ENCODE data around the gene KIDINS220. TPM values are rescaled to one million over a fixed set of nuclear protein-coding genes. Genes with fewer than 3 reads are reported as not detected.

The KIDINS220 gene
- total and polyA plus RNA-seq, 4 donors = 8.1 to 50.9 (median 30.8) TPM

GRCh38 chr2:8835279-8835678 lies 2.1 kb downstream of the KIDINS220 start:
- Histone ChIP-seq H3K4me3 (ENCODE audit: low read depth in 1 of 3, low read length in 3 of 3) (no peak overlapping the region), H3K36me3 (ENCODE audit: control insufficient read depth in 4 of 4, insufficient read depth in 3 of 4, low read depth in 1 of 4, low read length in 3 of 4) (no peaks in the 10 kb centered on the region), H3K9ac (ENCODE audit: low read depth in 1 of 2, low read length in 2 of 2) (no peak overlapping the region), H3K27me3 (ENCODE audit: control insufficient read depth in 4 of 4, insufficient read depth in 4 of 4, low read length in 3 of 4) (no peaks in the 10 kb centered on the region), H3K9me3 (ENCODE audit: control insufficient read depth in 4 of 4, low read length in 3 of 4) (no peaks in the 10 kb centered on the region), H3K27ac (ENCODE audit: low read depth in 1 of 2, low read length in 2 of 2) (no peak overlapping the region), H3K4me1 (ENCODE audit: control insufficient read depth in 4 of 4, insufficient read depth in 4 of 4, low read length in 3 of 4) (peaks cover 0 to 21% (median 11%) of the 10 kb centered on the region in 4 donors)
- no peak for DNase-seq (ENCODE audit: low spot score)
- TF ChIP-seq MAX (IDR thresholded peaks at IDR 0.05) (no peak), ATF3 (IDR thresholded peaks at IDR 0.05) (no peak), GABPA (IDR thresholded peaks at IDR 0.05 in 1 of 2, conservative IDR thresholded peaks at IDR 0.05 in 1 of 2) (no peak), CTCF (IDR thresholded peaks at IDR 0.05; ENCODE audit: low read depth, low read length, missing input control) (no peak), NR2F2 (IDR thresholded peaks at IDR 0.05) (no peak), FOXA1 (IDR thresholded peaks at IDR 0.05) (no peak), YY1 (IDR thresholded peaks at IDR 0.05) (no peak), TAF1 (conservative IDR thresholded peaks at IDR 0.05) (no peak), RXRA (IDR thresholded peaks at IDR 0.05) (no peak), RAD21 (IDR thresholded peaks at IDR 0.05) (no peak), FOXA2 (IDR thresholded peaks at IDR 0.05) (no peak), JUND (IDR thresholded peaks at IDR 0.05) (no peak), ZBTB33 (IDR thresholded peaks at IDR 0.05) (no peak), REST (IDR thresholded peaks at IDR 0.05) (no peak)

- no peaks in the 10 kb centered on the region for H3K9me3 ChIP-seq (ENCODE audit: control insufficient read depth in 4 of 4, low read length in 3 of 4)
- WGBS = 95% methylated on average over 7 of the region's 7 CpGs
- no peak for DNase-seq (ENCODE audit: low spot score)
- no peak overlapping the region for H3K27ac ChIP-seq (ENCODE audit: low read depth in 1 of 2, low read length in 2 of 2)
- H3K9ac ChIP-seq (ENCODE audit: low read depth in 1 of 2, low read length in 2 of 2) = no peak overlapping the region
- H3K4me1 ChIP-seq (ENCODE audit: control insufficient read depth in 4 of 4, insufficient read depth in 4 of 4, low read length in 3 of 4) = peaks cover 0 to 21% (median 11%) of the 10 kb centered on the region in 4 donors
- H3K27me3 ChIP-seq (ENCODE audit: control insufficient read depth in 4 of 4, insufficient read depth in 4 of 4, low read length in 3 of 4) = no peaks in the 10 kb centered on the region
- H3K4me3 ChIP-seq (ENCODE audit: low read depth in 1 of 3, low read length in 3 of 3) = no peak overlapping the region
- TF ChIP-seq MAX (IDR thresholded peaks at IDR 0.05) (no peak), YY1 (IDR thresholded peaks at IDR 0.05) (no peak), EGR1 (IDR thresholded peaks at IDR 0.05; ENCODE audit: low read depth in 2 of 2) (no peak), RXRA (IDR thresholded peaks at IDR 0.05) (no peak), NR2F2 (IDR thresholded peaks at IDR 0.05) (no peak), REST (IDR thresholded peaks at IDR 0.05) (no peak), TAF1 (conservative IDR thresholded peaks at IDR 0.05) (no peak), SP1 (IDR thresholded peaks at IDR 0.05) (no peak)
- H3K36me3 ChIP-seq (ENCODE audit: control insufficient read depth in 4 of 4, insufficient read depth in 3 of 4, low read depth in 1 of 4, low read length in 3 of 4) = no peaks in the 10 kb centered on the region
These were observed 3.6 kb downstream of the KIDINS220 start for GRCh38 chr2:8833853-8834252.
